Measurements from ENCODE around the gene ZNF407.

GRCh38 chr18:74562775-74563174 lies 34.9 kb upstream of the ZNF407 start:
- no peak for TF ChIP-seq CTCF (IDR thresholded peaks at IDR 0.05)
- TF ChIP-seq POLR2A (IDR thresholded peaks at IDR 0.05), result no peak
